Left kidney (tissue), 2 donors: ENCODE measurements around the gene SDF2L1. TPM values are rescaled to one million over a fixed set of nuclear protein-coding genes. Genes with fewer than 3 reads are reported as not detected.
"Not testable (repeated sequence)": the region's sequence is repeated elsewhere in the genome, so short reads cannot be mapped to it uniquely, and the experiment has no call there.

Experiments
- DNase-seq: peaks from one replicate; pipeline ENCODE4 v3.0.0-alpha.2; 2013
- polyA plus RNA-seq: library from polyadenylated mRNA; unstranded; fragments of 120-200 nt; gene quantifications from one replicate; pipeline ENCODE4 v1.2.1, GENCODE V29; 2013; ENCODE audit not compliant: insufficient read length

SDF2L1 gene
- polyA plus RNA-seq, 1 donor, result 13.1 TPM

- no peak for DNase-seq
Measured at GRCh38 chr22:21635771-21636510, 6.2 kb upstream of the SDF2L1 start.

DNA sequence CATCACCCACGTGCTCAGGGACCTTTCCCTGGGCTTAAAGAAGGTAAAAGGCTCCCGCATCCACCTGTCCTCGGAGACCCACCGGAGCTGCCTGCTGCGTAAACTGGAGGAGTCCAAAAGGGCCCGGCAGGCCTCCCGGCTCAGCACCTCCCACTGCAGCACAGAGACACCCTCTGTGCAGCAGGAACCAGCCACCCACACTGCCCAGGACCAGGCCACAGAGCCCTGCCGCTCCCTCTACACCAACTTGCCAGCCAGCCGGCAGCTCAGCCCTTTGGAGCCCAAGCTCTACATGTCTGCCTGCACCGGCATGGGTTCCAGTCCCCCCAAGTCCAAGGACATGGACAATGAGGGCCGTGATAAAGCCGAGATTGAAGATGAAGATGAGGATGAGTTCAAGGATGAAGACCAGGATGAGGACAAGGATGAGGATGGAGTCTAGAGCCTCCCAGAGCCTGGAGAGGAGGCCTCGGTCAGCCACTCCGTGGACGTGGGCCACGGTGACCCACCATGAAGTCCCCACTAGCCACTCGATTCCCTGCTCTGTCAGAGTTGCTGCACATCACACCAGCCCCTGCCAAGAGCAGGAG is 5.4 kb upstream of the SDF2L1 start:
- no peak for DNase-seq

DNA sequence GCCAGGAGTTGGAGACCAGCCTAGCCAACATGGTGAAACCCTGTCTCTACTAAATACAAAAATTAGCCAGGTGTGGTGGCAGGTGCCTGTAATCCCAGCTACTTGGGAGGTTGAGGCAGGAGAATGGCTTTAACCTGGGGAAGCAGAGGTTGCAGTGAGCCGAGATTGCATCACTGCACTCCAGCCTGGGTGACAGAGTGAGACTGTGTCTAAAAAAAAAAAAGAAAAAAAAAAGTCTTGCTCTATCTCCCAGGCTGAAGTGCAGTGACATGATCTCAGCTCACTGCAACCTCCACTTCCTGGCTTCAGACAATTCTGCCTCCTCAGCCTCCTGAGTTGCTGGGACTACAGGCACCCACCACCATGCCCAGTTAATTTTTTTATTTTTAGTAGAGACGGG is 4.7 kb upstream of the SDF2L1 start:
- DNase-seq, result not testable (repeated sequence)

DNA sequence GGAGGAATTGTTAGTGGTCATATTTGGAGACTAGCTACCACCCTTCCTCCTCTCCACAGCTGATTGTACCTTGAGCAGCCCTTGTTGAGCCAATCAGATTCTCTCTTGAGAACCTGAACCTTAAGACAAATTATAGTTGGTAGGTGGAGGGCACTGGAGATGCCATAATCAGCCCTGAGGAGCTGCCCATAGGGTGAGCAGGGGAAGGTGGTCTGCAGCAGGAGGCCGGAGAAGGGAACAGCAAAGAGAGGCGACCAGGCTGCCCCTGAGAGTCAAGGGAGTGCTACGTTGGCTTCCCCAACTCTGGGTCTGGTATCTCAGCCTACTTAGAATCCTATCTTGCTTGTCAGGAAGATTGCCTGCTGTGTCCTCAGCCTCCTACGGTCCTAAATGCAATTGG is 2.7 kb upstream of the SDF2L1 start:
- no peak for DNase-seq

DNA sequence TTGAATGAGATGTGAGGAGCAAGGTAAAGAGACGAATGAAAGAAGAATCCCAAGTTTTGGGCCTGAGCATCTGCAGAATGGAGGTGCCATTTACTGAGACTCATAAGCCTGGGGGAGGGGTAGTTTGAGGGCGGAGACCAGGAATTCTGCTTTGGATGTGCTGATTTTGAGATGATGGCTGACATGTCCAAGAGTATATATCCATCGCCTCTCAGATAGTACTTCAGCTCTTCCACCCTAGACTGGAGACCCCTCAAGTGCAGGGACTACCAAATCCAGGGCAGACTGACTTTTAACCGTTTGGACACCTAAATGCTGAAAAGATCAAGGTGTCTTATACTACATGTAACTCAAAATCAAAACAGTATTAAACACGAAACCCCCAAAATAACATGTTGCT is 1.3 kb upstream of the SDF2L1 start:
- no peak for DNase-seq

DNA sequence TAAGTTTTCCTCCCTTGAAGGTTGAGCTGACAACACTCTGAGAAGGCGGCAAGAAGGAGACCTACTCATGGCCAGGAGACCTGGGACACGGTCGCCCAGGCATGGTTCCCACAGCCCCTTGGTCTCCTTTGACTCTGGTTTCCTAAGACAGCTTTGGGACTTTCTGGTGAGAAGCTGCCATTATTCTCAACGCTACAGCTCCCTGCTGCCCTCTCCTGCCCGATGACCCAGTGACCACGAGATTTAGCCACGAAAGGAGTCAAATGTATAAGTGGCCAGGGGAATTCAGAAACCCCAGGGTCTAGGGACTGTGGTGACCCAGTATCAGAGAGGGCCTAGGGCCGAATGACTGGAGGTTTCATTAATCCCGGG is 699 bp upstream of the SDF2L1 start:
- DNase-seq, result no peak

DNA sequence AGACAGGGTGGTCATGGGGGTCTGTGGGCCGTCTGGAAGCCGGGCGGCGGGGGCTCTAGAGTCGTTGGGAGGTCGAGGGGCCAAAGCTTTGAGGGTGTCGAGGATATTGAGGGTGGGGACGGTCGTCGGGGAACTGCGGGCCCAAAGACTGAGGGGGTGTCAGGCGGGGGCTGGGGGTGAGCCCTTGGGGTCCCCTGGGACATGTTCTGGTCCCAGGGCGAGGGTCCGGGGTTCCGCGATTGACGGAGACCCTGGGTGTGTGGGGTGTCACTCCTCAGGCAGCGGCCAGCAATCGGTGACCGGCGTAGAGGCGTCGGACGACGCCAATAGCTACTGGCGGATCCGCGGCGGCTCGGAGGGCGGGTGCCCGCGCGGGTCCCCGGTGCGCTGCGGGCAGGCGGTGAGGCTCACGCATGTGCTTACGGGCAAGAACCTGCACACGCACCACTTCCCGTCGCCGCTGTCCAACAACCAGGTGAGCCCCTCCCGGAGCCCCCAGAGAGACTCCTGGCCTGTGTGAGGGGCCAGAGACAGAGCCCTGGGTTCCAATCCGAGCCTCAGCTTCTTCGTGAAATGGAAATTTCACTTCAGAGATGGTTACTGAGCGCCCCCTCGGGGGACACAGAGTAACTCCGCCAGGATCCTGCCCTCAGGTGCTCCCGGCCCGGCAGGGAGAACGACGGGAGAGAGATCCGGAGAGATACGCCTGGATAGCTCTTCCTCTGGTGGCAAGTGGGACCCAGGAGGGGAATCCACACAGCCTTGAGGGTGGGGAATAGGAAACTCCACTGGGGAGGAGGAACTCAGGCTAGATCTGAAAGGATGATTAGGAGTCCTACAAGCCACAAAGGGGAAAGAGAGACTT is 714 bp downstream of the SDF2L1 start:
- DNase-seq, result no peak

GRCh38 chr22:21643533-21644357 is 1.6 kb downstream of the SDF2L1 start:
- DNase-seq, result no peak

DNA sequence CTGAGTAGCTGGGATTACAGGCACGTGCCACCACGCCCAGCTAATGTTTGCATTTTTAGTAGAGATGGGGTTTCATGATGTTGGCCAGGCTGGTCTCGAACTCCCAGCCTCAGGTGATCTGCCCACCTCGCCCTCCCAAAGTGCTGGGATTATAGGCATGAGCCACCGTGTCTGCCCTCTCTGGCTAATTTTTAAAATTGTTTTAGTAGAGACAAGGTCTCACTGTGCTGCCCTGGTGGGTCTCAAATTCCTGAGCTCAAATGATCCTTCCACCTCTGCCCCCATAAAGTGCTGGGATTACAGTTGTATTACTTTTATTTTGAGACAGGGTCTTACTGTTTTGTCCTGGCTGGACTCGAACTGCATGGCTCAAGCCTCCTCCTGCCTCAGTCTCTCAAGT is 3.4 kb downstream of the SDF2L1 start:
- not testable (repeated sequence) for DNase-seq

- peak; percentile 88 for DNase-seq
Measured at GRCh38 chr22:21646608-21647590, 4.8 kb downstream of the SDF2L1 start.

- no peak for DNase-seq
Measured at GRCh38 chr22:21650280-21650679, 8.2 kb downstream of the SDF2L1 start.

GRCh38 chr22:21650823-21651520 is 8.9 kb downstream of the SDF2L1 start:
- DNase-seq, result no peak

DNA sequence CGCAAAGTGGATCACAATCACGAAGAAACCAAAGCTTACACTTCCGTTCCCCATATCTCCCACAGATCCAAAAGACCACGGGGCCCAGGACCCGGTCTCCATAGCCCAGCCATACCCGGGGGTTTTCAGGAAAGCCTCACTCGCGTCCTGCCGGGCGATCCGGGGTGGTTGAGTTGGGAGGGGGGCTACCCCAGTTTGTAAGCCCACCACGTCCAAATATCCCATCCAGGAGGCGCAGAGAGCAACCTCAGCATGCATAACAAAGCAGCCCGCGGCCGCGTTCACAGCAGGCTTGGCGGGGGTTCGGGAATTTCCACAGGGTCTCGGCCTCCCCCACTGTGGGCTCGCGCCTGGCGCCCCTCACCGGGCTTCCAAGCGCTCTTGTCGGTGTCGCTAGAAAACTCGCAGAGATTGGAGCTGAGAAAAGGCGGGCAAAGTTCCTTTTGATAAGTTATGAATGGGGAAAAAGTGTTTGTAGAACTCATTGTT is 9.5 kb downstream of the SDF2L1 start:
- no peak for DNase-seq

DNA sequence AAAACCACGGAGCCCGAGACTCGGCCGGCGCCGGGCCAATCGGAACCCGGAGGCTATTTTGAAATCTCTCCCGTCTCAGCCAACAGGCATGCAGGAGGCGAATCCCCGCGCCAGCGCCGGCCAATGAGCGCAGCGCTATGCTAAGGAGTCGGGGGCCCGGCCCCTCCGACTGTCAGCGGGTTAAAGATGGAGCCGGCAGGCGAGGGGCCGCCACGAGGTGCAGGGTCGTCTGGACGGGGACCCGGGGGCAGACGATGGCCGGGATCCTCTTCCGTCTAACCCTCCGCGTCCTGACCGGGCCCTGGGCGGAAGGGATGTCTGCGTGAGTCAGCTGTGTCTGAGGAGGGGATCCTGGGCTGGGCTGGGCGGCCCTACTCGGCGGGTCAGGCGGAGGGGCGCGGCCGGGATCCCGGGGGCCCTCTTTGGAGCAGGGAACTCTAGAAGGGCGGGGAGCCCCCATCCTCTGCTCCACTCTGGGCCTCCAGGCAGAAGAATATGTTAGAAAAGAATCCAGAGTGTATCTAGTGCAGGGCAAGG is 10.0 kb downstream of the SDF2L1 start:
- peak; percentile 87 for DNase-seq

- no peak for DNase-seq
Measured at GRCh38 chr22:21652547-21653545, 10.7 kb downstream of the SDF2L1 start.

GRCh38 chr22:21657020-21657359 is 14.9 kb downstream of the SDF2L1 start:
- DNase-seq, result no peak

- DNase-seq, result no peak
Measured at GRCh38 chr22:21657360-21658032, 15.4 kb downstream of the SDF2L1 start.
